HG02798 (cell line): ENCODE measurements around the gene MT1G.
"Not testable (repeated sequence)": the region's sequence is repeated elsewhere in the genome, so short reads cannot be mapped to it uniquely, and the experiment has no call there.

ENCODE experiments used
- ATAC-seq: cut with Tn5 transposase; IDR thresholded peaks from one replicate; pipeline ENCODE4 v1.9.1; 2021; ENCODE audit warnings: mild to moderate bottlenecking; ENCODE audit not compliant: unreplicated experiment, poor library complexity

The MT1G gene

DNA sequence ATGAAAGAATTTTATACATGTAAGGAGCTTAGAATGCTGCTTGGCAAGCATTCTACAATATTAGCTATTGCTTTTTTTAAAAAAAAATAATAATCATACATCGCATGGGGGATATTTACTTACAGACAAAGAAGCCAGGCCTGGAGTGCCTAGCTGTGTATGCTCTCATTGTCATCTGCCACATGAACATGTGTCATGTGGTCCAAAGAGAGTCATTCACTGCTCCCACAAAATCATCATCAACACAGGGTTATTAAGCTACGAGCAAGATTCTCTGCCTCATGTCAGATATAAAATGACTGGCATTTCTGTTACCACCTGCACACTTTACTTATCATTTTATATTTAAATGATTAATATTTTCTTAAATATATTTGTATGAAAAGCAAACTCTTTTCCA is 44.2 kb downstream of the MT1G start:
- ATAC-seq = no peak

DNA sequence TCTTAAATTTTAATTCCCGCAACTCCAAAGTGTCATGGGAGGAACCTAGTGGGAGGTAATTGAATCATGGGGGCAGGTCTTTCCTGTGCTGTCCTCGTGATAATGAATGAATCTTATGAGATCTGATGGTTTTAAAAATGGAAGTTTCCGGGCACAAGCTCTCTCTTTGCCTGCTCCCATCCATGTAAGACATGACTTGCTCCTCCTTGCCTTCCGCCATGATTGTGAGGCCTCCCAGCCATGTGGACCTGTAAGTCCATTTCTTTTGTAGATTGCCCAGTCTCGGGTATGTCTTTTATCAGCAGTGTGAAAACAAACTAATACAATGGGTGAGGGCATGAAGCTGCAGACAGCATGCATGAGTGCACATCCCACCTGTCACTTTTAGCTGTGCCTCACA is 44.7 kb downstream of the MT1G start:
- not testable (repeated sequence) for ATAC-seq

DNA sequence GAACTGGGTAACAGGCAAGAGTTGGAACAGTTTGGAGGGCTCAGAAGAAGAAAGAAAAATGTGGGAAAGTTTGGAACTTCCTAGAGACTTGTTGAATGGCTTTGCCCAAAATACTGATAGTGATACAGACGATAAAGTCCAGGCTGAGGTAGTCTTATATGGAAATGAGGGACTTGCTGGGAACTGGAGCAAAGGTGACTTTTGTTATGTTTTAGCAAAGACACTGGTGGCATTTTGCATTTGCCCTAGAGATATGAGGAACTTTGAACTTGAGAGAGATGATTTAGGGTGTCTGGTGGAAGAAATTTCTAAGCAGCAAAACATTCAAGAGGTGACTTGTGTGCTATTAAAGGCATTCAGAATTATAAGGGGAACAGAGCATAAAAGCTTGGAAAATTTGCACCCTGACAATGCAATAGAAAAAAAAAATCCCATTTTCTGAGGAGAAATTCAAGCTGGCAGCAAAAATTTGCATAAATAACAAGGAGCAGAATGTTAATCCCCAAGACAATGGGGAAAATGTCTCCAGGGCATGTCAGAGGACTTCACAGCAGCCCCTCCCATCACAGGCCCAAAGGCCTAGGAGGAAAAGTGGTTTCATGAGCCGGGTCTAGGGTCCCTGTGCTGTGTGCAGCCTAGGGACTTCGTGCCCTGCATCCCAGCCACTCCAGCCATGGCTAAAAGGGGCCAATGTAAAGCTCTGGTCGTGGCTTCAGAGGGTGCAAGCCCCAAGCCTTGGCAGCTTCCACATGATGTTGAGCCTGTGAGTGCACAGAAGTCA is 46.0 kb downstream of the MT1G start:
- ATAC-seq = not testable (repeated sequence)

DNA sequence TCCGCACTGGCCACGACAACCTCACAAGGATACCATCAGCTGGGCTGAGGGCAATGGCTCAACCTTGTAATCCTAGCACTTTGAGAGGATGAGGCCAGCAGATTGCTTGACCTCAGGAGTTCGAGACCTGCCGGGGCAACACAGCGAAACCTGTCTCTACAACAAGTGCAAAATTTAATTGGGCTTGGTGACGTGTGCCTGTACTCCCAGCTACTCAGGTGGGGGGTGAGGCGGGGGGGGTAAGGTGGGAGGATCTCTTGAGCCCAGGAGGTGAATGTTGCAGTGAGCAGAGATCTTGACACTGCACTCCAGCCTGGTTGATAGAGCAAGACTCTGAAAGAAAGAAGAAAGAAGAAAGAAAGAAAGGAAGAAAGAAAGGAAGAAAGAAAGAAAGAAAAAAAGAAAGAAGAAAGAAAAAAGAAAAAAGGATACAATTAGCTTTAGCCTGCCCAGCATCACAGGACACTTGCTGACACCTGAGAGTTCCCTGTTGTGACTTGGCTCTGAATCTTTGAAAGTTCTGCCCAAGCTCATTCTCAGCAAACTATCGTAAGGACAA is 47.4 kb downstream of the MT1G start:
- ATAC-seq = no peak

DNA sequence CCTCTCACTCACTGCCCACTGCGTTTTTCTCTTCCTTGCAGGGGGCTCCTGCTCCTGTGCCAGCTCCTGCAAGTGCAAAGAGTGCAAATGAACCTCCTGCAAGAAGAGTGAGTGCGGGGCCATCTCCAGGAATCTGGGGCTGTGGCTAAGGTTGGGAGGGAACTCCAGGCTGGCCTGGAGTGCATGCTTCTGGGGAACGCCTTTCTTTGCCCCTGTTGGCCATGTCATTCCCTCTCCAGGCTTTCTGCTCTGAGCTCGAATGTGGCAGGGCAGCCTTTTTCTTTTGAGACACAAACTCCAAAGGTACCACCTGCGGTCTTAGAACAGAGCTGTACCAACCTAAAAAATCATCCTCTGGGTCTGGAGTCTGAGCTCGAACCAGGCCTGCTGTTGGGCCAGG is 49.7 kb downstream of the MT1G start:
- ATAC-seq = no peak

DNA sequence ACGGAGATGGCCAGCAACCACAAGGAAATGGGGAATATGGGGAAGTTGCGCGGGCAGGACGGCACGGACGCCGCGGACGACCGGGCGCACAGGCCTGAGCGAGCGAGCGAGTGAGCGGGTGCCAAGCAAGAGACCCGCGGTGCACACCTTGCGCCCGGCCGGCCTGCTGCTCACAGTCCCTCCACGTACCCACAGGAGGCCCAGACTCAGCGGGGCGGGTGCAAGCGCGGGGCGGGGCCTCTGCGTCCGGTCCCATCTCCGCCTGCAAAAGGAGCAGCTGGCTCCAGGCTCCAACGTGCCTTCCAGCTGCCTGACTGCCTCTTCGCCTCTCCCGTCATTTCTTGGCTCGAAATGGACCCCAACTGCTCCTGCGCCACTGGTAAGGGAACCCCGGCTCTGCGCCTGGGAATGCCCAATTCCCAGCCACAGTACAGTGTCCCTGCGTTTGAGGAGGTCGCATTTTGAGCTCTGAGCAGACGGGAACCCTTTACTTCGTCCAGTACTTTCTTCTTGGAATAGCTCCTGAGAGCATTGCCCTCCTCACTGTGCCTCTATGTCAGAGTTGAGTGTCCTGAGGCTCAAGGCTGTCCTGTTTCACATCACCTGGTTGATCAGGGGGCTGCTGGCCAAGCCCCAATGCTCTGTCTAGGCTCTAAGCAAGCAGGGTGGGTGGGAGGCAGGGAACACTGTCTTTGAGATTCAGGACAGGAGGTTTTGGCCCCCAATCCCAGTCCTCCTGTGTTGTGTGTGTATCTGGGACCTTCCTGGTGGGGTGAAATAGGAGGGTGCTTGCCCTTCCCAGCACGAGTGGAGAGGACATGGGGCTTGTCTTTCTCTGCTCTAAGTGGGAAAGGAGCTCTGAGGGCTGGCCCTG is 50.4 kb downstream of the MT1G start:
- no peak for ATAC-seq
